NCI-H524 treated with DMSO at 0.1 percent for 48 hours (cell line): ENCODE measurements around the gene CCDC40.

Experiments used
- DNase-seq: peaks from one replicate; lab custom pipeline; 2025; lab: John Stamatoyannopoulos, UW

CCDC40 gene

GRCh38 chr17:80116921-80117380, 80.5 kb downstream of the CCDC40 start:
- no peak for DNase-seq

DNA sequence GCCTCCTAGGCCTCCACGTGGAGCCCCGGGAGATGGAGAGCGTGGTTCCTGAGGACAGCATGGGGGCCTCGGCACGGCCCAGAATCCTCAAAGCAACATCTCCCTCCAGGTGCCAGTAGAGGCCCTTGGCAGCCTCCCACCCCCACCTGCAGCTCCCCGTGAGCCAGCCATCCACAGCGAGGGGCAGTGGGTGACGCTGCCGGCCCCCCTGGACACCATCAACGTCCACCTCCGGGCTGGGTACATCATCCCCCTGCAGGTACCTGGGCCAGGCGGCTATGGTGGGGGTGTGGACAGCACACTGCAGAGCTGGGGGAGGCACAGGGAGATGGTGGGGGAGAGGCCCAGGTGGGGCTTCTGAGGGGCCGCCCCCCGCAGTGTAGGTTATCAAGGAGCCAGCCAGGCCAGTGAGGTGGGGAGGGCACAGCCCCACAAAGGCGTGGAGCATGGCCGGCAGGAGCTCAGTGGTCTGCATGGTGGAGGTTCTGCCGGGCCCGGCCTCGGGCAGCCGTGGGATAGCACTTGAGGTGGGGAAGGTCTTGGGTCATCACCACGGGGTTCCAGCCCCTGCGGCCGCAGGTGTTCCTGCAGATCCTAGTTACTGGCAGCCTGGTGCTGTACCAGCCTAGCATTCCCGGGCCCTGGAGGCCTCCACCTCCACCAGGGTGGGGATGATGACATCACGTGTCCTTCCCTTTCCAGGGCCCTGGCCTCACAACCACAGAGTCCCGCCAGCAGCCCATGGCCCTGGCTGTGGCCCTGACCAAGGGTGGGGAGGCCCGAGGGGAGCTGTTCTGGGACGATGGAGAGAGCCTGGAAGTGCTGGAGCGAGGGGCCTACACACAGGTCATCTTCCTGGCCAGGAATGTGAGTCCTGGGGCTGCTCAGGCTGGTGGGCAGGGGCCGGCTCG, 81.3 kb downstream of the CCDC40 start:
- DNase-seq = no peak

GRCh38 chr17:80118601-80119270, 82.3 kb downstream of the CCDC40 start:
- no peak for DNase-seq

DNA sequence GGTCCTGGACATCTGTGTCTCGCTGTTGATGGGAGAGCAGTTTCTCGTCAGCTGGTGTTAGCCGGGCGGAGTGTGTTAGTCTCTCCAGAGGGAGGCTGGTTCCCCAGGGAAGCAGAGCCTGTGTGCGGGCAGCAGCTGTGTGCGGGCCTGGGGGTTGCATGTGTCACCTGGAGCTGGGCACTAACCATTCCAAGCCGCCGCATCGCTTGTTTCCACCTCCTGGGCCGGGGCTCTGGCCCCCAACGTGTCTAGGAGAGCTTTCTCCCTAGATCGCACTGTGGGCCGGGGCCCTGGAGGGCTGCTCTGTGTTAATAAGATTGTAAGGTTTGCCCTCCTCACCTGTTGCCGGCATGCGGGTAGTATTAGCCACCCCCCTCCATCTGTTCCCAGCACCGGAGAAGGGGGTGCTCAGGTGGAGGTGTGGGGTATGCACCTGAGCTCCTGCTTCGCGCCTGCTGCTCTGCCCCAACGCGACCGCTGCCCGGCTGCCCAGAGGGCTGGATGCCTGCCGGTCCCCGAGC, 82.9 kb downstream of the CCDC40 start:
- peak; percentile 37 for DNase-seq

DNA sequence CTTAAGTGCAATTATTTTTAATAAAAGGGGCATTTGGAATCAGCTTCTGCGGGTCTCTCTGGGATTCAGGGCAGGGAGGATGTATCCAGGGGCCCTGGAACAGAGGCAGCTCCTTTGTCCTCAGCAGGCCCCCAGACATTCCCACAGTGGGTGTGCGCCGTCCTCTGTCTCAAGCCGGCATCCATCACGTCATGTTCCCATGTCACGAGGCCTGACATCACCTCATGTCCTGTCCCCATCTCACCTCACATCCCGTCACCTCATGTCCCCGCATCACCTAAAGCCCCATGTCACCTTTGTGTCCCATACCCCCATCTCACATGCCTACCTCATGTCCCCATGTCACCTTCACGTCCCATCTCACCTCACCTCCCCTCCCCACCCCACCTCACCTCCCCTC, 83.4 kb downstream of the CCDC40 start:
- DNase-seq = no peak

- DNase-seq = no peak
Measured at GRCh38 chr17:80122026-80122575, 85.7 kb downstream of the CCDC40 start.

DNA sequence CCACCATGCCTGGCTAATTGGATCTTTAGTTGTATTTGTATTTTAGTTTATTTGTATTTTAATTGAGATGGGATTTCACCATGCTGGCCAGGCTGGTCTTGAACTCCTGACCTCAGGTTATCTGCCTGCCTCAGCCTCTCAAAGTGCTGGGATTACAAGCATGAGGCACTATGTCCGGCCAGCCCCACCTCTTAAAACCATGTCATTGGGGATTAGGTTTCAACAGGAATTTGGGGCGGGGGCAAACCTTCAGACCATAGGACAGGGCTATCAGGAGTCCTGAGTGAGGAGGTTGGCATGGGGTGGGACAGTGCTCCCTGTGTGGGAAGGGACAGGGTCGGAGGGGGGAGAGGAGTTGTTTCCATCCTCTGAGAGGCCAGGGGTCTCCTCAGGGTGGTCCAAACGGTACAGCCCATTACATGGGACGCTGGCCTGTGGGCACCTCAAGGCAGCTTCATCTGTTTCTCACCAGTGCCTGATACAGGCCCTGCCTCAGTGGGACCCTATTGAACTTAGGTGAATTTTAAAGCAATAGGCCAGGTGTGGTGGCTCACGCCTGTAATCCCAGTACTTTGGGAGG, 86.6 kb downstream of the CCDC40 start:
- DNase-seq = no peak

DNA sequence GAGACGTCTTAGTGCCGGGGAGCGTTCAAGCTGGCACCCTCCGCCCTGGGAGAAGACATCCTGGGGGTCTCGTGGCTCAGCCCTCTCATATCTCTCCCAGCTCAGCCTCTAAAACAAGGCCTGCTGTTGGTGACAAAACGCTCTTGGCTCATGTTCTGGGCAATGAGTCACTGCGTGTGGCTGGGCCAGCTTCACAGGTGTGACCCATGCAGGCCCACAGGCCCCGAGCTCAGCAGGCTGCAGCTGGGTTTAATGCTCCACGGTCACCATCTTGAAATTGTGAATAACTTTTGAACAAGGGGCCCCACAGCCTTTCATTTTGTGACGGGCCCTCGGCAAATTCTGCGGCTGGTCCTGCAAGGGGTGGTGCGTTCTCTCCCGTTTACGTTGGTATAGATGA, 87.3 kb downstream of the CCDC40 start:
- no peak for DNase-seq

- no peak for DNase-seq
Measured at GRCh38 chr17:80124351-80124981, 88.0 kb downstream of the CCDC40 start.

GRCh38 chr17:80125656-80126448, 89.4 kb downstream of the CCDC40 start:
- no peak for DNase-seq

- no peak for DNase-seq
Measured at GRCh38 chr17:80126449-80126715, 89.9 kb downstream of the CCDC40 start.

- no peak for DNase-seq
Measured at GRCh38 chr17:80129006-80129565, 92.6 kb downstream of the CCDC40 start.

DNA sequence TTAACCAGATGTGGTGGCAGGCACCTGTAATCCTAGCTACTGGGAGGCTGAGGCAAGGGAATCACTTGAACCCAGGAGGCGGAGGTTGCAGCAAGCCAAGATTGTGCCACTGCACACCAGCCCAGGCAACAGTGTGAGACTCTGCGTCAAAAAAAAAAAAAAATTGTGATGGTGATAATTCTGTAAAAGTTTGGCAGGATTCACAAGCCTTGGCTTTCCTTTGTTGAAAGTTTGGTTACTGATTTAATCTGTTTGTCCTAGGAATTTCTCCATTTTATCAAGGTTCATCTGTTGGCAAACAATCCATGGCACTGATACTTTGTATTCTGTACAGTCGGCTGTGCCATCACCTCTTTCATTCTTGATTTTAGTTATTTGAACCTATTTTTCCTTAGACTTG, 94.5 kb downstream of the CCDC40 start:
- DNase-seq = no peak

DNA sequence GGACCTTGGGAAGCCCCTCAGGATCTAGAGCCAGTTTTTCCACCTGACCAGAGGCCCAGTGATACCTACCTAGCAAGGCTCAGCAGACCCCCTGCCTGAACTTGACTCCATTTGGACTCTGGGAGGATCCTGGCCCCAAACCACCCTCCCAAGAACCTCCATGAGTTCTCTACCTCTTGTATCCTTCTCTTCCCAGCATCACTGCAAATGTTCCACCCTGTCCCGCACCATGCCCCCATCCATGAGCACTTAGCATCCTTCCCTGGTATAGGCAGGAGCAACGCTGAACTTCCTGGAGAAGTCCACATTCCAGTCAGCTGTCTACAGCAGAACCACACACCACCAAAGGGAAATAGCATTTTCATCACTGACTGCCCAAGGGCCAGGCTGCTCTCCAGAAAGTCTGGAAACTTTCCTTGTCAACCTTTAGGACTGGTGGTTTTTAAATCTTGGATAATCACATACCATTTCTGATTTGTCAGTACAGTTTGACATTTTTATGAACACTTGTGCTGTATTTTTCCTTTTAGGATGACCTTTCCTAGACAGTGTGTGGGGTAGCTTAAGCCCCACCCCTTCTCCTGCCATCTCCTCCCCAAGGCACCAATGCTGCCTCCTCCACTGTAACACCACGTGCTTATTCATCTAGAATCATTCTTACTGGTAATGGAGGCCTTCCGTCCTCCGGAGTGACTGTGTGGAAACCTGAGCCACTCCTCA, 96.6 kb downstream of the CCDC40 start:
- DNase-seq = no peak

DNA sequence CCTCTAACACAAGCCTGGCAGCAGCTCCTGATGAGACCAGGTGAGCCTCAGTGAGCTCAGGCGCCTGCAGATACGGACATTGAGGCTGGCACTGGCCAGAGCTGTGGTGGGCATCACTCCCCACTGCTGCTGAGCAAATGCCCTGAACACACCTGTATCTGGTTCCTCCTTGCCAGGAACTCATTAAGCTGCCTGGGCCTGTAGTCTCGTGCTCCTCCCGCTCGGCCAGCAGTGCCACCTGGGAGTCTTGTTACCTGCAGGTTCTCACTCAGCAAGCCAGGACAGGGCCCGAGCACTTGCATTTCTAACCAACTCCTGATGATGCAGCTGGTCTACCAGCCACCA, 97.2 kb downstream of the CCDC40 start:
- DNase-seq = no peak

DNA sequence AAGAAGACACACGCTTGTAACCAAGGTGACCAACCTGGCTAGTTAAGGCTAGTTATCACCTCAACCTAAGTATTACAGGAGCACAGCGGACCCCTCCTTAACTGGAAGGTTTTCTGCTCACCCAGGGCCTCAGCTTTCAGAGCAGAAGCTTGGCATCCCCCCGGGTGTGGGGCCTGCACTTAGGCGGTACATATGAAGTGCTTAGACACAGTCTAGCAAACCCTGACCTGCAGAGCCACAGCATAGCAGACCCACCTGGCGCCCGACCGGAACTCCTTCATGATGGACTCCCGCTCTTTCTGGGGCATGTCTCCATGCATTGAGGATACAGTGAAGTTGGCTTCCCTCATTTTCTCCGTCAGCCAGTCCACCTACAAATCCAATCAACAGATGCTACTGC, 100.7 kb downstream of the CCDC40 start:
- DNase-seq = no peak

- DNase-seq = no peak
Measured at GRCh38 chr17:80138856-80139426, 102.5 kb downstream of the CCDC40 start.

DNA sequence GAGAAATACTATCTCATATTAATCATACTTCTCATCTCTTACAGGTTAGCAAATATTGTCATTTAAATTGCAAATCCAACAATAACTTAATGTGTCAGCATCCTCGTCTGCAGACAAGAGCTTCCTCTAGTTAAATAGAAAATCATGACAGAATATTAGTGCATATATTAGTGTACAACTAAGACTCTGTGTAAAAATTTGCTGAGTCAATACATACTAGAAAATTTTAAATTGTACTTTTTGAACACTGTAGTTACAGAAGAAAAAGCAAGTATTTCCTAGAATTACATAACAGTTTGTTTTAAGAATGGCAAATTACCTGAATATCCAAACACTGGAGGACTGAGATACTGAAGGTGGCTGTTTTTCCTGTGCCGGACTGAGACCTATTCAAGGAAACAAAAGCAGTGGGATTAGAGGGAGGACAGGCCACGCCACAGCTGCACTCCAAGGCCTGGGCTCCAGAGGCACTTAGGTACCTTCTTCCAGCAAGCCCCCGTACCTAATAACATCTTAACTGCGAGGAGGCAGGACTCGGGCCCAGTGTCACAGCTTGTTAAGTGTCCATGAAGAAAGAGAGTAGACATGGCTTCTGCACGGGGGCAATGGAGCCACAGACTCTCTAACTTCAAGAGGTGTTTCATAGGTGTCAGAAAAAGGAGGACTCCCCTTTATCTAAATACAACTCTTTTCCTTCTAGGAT, 105.2 kb downstream of the CCDC40 start:
- no peak for DNase-seq

DNA sequence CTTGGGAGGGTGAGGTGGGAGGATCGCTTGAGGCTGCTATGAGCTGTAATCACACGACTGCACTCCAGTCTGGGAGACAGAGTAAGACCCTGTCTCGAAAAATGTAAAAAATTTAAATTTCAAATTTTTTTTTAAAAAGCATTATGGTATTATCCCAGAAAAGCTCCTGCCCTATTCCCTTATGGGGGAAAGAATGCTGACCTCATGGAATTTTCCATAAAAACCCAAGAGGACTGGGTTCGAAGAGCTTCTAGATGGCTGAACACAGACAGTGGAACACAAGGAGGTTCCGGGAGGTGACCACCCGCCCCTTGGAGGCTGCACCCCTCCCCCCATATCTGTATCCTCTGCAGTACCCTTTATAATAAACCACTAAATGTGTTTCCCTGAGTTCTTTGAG, 106.5 kb downstream of the CCDC40 start:
- DNase-seq = no peak
